Measurements from ENCODE around the gene CIPC. TPM values are rescaled to one million over a fixed set of nuclear protein-coding genes. Genes with fewer than 3 reads are reported as not detected.

The CIPC gene
- total and polyA plus RNA-seq, 9 donors, result 7.0 to 32.4 (median 21.4) TPM

GRCh38 chr14:77087631-77088030, 10.4 kb upstream of the CIPC start:
- Histone ChIP-seq H3K9me3 (no peaks in the 10 kb centered on the region), H3K27me3 (no peaks in the 10 kb centered on the region), H3K4me1 (ENCODE audit: insufficient read depth) (no peaks in the 10 kb centered on the region), H3K27ac (no peak overlapping the region), H3K36me3 (no peaks in the 10 kb centered on the region), H3K4me3 (no peak overlapping the region)
- no peak for DNase-seq
- WGBS, 3 donors, result 57 to 72% (median 64%) methylated on average over 3 of the region's 3 CpGs
- TF ChIP-seq, protein P1, sequence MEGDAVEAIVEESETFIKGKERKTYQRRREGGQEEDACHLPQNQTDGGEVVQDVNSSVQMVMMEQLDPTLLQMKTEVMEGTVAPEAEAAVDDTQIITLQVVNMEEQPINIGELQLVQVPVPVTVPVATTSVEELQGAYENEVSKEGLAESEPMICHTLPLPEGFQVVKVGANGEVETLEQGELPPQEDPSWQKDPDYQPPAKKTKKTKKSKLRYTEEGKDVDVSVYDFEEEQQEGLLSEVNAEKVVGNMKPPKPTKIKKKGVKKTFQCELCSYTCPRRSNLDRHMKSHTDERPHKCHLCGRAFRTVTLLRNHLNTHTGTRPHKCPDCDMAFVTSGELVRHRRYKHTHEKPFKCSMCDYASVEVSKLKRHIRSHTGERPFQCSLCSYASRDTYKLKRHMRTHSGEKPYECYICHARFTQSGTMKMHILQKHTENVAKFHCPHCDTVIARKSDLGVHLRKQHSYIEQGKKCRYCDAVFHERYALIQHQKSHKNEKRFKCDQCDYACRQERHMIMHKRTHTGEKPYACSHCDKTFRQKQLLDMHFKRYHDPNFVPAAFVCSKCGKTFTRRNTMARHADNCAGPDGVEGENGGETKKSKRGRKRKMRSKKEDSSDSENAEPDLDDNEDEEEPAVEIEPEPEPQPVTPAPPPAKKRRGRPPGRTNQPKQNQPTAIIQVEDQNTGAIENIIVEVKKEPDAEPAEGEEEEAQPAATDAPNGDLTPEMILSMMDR (IDR thresholded peaks at IDR 0.05), result no peak
- no peak for TF ChIP-seq POLR2A (IDR thresholded peaks at IDR 0.05)
- intact Hi-C loops (cut with DNase I), result no loop called here

DNA sequence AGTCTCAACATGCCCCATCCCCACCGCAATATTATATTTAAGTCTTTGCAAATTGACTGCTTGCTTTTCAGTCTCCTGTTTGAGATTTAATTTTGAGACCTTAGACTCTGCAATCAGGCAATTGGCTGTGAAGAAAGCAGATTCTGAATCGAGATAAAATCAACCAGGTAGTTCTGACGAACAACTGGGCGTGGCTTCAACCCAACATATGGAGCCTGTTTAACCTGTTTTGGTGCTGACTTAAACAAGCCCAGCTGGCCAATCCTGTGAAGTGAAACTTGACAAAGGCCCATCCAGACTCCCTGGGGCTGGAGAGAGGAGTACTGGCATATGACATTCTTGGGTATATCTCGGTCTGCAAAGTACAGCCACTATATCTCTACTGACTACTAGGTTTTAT, 9.8 kb upstream of the CIPC start:
- intact Hi-C loops (cut with DNase I), result no loop called here
- WGBS, 3 donors, result 64 to 76% (median 64%) methylated on average over 5 of the region's 5 CpGs
- Histone ChIP-seq H3K4me1 (ENCODE audit: insufficient read depth) (no peaks in the 10 kb centered on the region), H3K4me3 (no peak overlapping the region), H3K9me3 (no peaks in the 10 kb centered on the region), H3K36me3 (no peaks in the 10 kb centered on the region), H3K27me3 (no peaks in the 10 kb centered on the region), H3K27ac (no peak overlapping the region)
- no peak for TF ChIP-seq POLR2A (IDR thresholded peaks at IDR 0.05)
- TF ChIP-seq EP300 (IDR thresholded peaks at IDR 0.05), result no peak
- TF ChIP-seq, protein P1 (IDR thresholded peaks at IDR 0.05), result no peak
- no peak for DNase-seq

DNA sequence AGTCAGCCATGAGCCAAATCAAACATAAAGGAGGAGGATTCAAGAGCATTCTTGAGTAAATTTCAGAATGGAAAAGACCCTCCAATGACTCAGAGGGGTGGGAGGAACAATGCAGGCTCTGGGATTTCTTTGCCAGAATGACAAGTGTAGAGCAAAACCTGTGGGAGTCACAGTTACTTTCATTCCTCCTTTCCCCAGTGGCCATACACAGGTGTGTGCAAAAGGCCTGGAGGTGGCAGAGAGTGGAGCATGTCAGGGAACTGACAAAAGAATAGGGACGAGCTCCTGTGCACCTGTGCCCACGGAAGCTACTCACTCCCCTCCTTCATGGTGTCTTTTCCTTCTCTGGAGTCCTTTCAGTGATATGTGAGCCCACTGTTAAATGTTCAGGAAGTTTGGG, 9.4 kb upstream of the CIPC start:
- 71 to 81% (median 78%) methylated on average over 2 of the region's 2 CpGs for WGBS, 3 donors
- no peaks in the 10 kb centered on the region for H3K4me1 ChIP-seq (ENCODE audit: insufficient read depth)
- no peak overlapping the region for H3K27ac ChIP-seq
- no peak overlapping the region for H3K4me3 ChIP-seq
- H3K27me3 ChIP-seq, result no peaks in the 10 kb centered on the region
- no peaks in the 10 kb centered on the region for H3K36me3 ChIP-seq
- H3K9me3 ChIP-seq, result no peaks in the 10 kb centered on the region
- no peak for DNase-seq
- intact Hi-C loops (cut with DNase I), result no loop called here
- TF ChIP-seq, protein P1 (IDR thresholded peaks at IDR 0.05), result no peak
- TF ChIP-seq POLR2A (IDR thresholded peaks at IDR 0.05), result no peak
- TF ChIP-seq EP300 (IDR thresholded peaks at IDR 0.05), result no peak

- DNase-seq, result no peak
- TF ChIP-seq EP300 (IDR thresholded peaks at IDR 0.05) (no peak), POLR2A (IDR thresholded peaks at IDR 0.05) (no peak)
- TF ChIP-seq, protein P1 (IDR thresholded peaks at IDR 0.05), result no peak
- Histone ChIP-seq H3K4me3 (no peak overlapping the region), H3K36me3 (no peaks in the 10 kb centered on the region), H3K9me3 (no peaks in the 10 kb centered on the region), H3K27ac (no peak overlapping the region), H3K4me1 (ENCODE audit: insufficient read depth) (no peaks in the 10 kb centered on the region), H3K27me3 (no peaks in the 10 kb centered on the region)
- intact Hi-C loops (cut with DNase I), result no loop called here
These were observed 6.5 kb upstream of the CIPC start for GRCh38 chr14:77091518-77091917.

GRCh38 chr14:77092676-77093075, 5.4 kb upstream of the CIPC start:
- intact Hi-C loops (cut with DNase I), result no loop called here
- DNase-seq, result no peak
- 85 to 90% (median 85%) methylated on average over 3 of the region's 3 CpGs for WGBS, 3 donors
- no peak overlapping the region for H3K4me3 ChIP-seq
- no peak overlapping the region for H3K27ac ChIP-seq
- H3K27me3 ChIP-seq, result no peaks in the 10 kb centered on the region
- TF ChIP-seq POLR2A (IDR thresholded peaks at IDR 0.05) (no peak), EP300 (IDR thresholded peaks at IDR 0.05) (no peak)
- TF ChIP-seq, protein P1 (IDR thresholded peaks at IDR 0.05), result no peak
- no peaks in the 10 kb centered on the region for H3K4me1 ChIP-seq (ENCODE audit: insufficient read depth)
- no peaks in the 10 kb centered on the region for H3K36me3 ChIP-seq
- no peaks in the 10 kb centered on the region for H3K9me3 ChIP-seq
